AG04449 (cell line): ENCODE results near the gene CST4.
"Not testable (repeated sequence)": the region's sequence is repeated elsewhere in the genome, so short reads cannot be mapped to it uniquely, and the experiment has no call there.

Source experiments
- CTCF ChIA-PET: fragments of 350-600 bp; formaldehyde crosslinking; extraction: SDS; loops from one replicate; lab custom pipeline; 2021; ENCODE audit warnings: antibody characterized with exemption; lab: Yijun Ruan, JAX
- POLR2A ChIA-PET: fragments of 400-600, 350-600 bp; formaldehyde crosslinking; extraction: SDS; loops from one replicate; lab custom pipeline; 2020; ENCODE audit warnings: antibody characterized with exemption, inconsistent platforms; lab: Yijun Ruan, JAX
- DNase-seq: peaks from one replicate; pipeline ENCODE4 v3.0.0-alpha.2; 2010; ENCODE audit warnings: low read depth, low spot score
- H3K4me3 ChIP-seq: 2 replicates; pipeline ENCODE4 v1.5.1; 2011; ENCODE audit warnings: low read depth, mild to moderate bottlenecking, control low read depth, low read length
- CTCF ChIP-seq: IDR thresholded peaks from one replicate; pipeline ENCODE4 v1.5.1; 2011; ENCODE audit warnings: mild to moderate bottlenecking, moderate library complexity, low read length, control low read depth, inconsistent platforms; ENCODE audit not compliant: insufficient read depth; ENCODE audit errors: missing control alignments

CST4 gene

GRCh38 chr20:23697947-23698346 lies 9.1 kb upstream of the CST4 start:
- no peak for TF ChIP-seq CTCF
- CTCF ChIA-PET, result no interaction called here
- H3K4me3 ChIP-seq, result no peak overlapping the region
- POLR2A ChIA-PET, result no interaction called here
- DNase-seq, result no peak

- H3K4me3 ChIP-seq, POLR2A ChIA-PET, DNase-seq: not testable (repeated sequence)
Observed at GRCh38 chr20:23695068-23695395, 6.2 kb upstream of the CST4 start.

GRCh38 chr20:23694178-23695067 lies 5.6 kb upstream of the CST4 start:
- H3K4me3 ChIP-seq, POLR2A ChIA-PET, CTCF ChIA-PET, DNase-seq: not testable (repeated sequence)

More at GRCh38 chr20:23695068-23695395, 6.2 kb upstream of the CST4 start:
- CTCF ChIA-PET, result not testable (repeated sequence)

- DNase-seq, H3K4me3 ChIP-seq, POLR2A ChIA-PET, CTCF ChIA-PET: not testable (repeated sequence)
Observed at GRCh38 chr20:23692725-23693619, 4.1 kb upstream of the CST4 start.

GRCh38 chr20:23691675-23692074 lies 2.8 kb upstream of the CST4 start:
- ChIA-PET POLR2A (no interaction called here), CTCF (no interaction called here)
- DNase-seq, result no peak
- H3K4me3 ChIP-seq, result no peak overlapping the region
- TF ChIP-seq CTCF, result no peak

GRCh38 chr20:23690581-23690980 lies 1.7 kb upstream of the CST4 start:
- H3K4me3 ChIP-seq, result no peak overlapping the region
- ChIA-PET POLR2A (no interaction called here), CTCF (no interaction called here)
- no peak for TF ChIP-seq CTCF
- no peak for DNase-seq

GRCh38 chr20:23689399-23689690 lies 507 bp upstream of the CST4 start:
- DNase-seq, result no peak
- TF ChIP-seq CTCF, result no peak
- H3K4me3 ChIP-seq, result no peak overlapping the region
- ChIA-PET POLR2A (no interaction called here), CTCF (no interaction called here)
